Measurements from ENCODE around the gene NOD2.

The NOD2 gene

GRCh38 chr16:50666658-50667496, 26.5 kb upstream of the NOD2 start:
- Mint-ChIP-seq H3K27me3 (no peaks in the 10 kb centered on the region), H3K4me3 (peak overlapping the region; percentile 82), H3K36me3 (peaks cover 7% of the 10 kb centered on the region), H3K27ac (peak overlapping the region; percentile 81), H3K4me1 (peaks cover 47% of the 10 kb centered on the region), H3K9me3 (no peaks in the 10 kb centered on the region)

GRCh38 chr16:50667497-50668367, 25.7 kb upstream of the NOD2 start:
- H3K4me1 Mint-ChIP-seq: peaks cover 47% of the 10 kb centered on the region
- peaks cover 13% of the 10 kb centered on the region for H3K36me3 Mint-ChIP-seq
- no peaks in the 10 kb centered on the region for H3K27me3 Mint-ChIP-seq
- peak overlapping the region; percentile 82 for H3K4me3 Mint-ChIP-seq
- H3K27ac Mint-ChIP-seq: peak overlapping the region; percentile 90
- no peaks in the 10 kb centered on the region for H3K9me3 Mint-ChIP-seq

DNA sequence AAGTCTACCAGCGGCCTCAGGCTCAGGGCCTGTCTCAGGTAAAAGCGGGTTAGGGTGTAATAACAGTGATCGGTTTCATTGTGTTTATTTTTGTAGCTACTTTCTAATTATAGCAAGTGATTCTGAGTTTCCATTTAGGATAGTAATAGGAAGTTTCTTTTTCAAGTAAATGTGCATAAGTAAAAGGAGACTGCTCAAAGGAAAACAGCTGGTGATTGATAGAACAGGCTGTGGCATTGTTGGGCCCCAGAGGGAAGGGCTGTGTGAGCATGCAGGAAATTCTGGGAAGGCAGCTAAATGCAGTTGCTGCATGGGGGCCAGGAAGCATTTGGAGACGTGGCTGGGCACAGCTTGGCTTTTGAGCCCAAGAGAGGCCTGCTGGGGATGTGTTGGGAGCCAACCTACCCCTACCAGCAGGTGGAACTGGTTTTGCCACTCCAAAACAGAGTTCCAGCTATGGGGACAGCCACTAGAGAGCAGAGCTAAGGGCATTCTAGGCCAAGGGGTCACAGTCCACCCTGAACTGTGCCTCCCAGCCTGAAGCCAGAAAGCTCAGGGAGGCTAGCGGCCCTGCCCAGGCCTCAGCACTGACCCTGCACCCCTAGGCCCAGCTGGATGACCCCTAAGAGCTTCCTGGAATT, 24.9 kb upstream of the NOD2 start:
- Mint-ChIP-seq H3K4me1 (peaks cover 47% of the 10 kb centered on the region), H3K4me3 (no peak overlapping the region), H3K36me3 (peaks cover 16% of the 10 kb centered on the region), H3K9me3 (no peaks in the 10 kb centered on the region), H3K27ac (peak overlapping the region; percentile 90), H3K27me3 (no peaks in the 10 kb centered on the region)

DNA sequence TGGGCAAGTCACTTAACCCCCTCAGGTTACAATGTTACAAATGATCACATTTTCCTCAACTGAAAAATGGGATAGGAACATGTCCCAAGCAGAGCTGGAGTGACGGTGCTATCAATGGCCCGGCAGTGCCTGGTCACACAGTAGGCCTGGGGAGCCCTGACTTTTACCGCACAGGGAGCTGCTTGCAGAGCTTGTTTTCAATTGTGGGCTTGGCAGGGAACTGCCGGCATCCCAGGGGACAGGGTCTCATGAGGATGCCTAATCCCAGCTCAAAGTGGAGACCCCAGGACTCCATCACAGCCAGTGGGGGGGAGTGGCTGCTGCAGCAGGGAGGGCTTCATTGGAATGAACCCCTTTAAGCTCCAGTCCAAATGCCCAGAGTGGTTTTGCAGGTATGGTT, 23.7 kb upstream of the NOD2 start:
- Mint-ChIP-seq H3K27me3 (no peaks in the 10 kb centered on the region), H3K4me1 (peaks cover 42% of the 10 kb centered on the region), H3K27ac (no peak overlapping the region), H3K9me3 (no peaks in the 10 kb centered on the region), H3K36me3 (peaks cover 21% of the 10 kb centered on the region), H3K4me3 (no peak overlapping the region)

GRCh38 chr16:50670476-50670875, 22.9 kb upstream of the NOD2 start:
- Mint-ChIP-seq H3K9me3 (no peaks in the 10 kb centered on the region), H3K4me1 (peaks cover 35% of the 10 kb centered on the region), H3K27me3 (no peaks in the 10 kb centered on the region), H3K4me3 (no peak overlapping the region), H3K36me3 (peaks cover 25% of the 10 kb centered on the region), H3K27ac (no peak overlapping the region)

DNA sequence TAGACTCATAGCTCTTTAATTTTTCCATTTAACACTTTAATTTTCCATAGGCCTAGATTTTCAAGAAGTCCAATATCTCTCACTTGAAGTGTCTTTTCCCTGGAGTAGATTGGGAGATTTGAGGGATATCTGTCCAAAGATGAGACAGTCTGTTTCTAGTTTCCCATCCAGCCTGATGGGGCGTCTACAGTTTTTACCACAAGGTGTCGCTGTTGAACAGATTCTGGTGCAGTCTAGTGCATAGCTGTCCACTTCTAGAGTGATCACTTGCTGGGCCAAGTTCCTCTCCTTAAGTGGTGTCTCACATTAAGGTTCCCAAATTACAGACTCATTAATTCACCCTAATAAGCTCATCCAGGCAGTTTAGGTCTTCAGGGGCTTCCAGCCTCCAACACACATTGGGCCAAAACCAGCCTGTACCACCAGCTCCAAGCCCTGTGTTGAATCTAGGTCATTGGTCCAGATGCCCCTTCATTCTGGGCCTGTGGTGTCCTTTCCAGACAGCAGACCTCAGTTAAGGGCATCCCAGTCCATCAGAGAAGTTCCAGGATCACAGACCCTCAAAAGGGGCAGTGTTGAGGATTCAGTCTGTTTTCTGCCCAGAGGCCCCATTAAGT, 21.7 kb upstream of the NOD2 start:
- Mint-ChIP-seq H3K9me3 (no peaks in the 10 kb centered on the region), H3K27ac (peak overlapping the region; percentile 69), H3K4me3 (no peak overlapping the region), H3K4me1 (peaks cover 30% of the 10 kb centered on the region), H3K36me3 (peaks cover 31% of the 10 kb centered on the region), H3K27me3 (no peaks in the 10 kb centered on the region)

GRCh38 chr16:50673496-50674275, 19.7 kb upstream of the NOD2 start:
- Mint-ChIP-seq H3K4me3 (no peak overlapping the region), H3K27ac (no peak overlapping the region), H3K4me1 (peaks cover 31% of the 10 kb centered on the region), H3K36me3 (peaks cover 32% of the 10 kb centered on the region), H3K27me3 (no peaks in the 10 kb centered on the region), H3K9me3 (no peaks in the 10 kb centered on the region)

DNA sequence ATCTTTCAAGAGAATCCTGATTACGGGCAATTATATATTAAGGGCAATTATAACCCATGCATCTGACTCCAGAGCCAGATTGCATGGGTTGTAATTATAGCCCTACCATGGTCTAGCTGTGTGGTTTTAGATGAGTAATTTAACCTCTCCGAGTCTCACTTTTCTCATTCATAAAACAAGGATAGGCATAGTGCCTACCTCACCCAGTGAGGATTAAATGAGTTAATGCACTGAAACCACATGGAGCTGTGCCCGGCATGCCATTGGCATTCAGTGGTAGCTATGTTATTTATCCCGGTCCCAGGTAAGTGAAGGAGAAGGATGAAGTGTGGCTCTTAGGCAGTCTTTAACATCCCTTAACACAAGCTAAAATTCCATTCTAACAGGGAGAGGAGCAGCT, 18.6 kb upstream of the NOD2 start:
- no peaks in the 10 kb centered on the region for H3K27me3 Mint-ChIP-seq
- peaks cover 41% of the 10 kb centered on the region for H3K4me1 Mint-ChIP-seq
- no peak overlapping the region for H3K4me3 Mint-ChIP-seq
- H3K36me3 Mint-ChIP-seq: peaks cover 32% of the 10 kb centered on the region
- H3K9me3 Mint-ChIP-seq: no peaks in the 10 kb centered on the region
- no peak overlapping the region for H3K27ac Mint-ChIP-seq

GRCh38 chr16:50675686-50676610, 17.5 kb upstream of the NOD2 start:
- no peaks in the 10 kb centered on the region for H3K27me3 Mint-ChIP-seq
- no peaks in the 10 kb centered on the region for H3K9me3 Mint-ChIP-seq
- peak overlapping the region; percentile 92 for H3K27ac Mint-ChIP-seq
- peaks cover 48% of the 10 kb centered on the region for H3K4me1 Mint-ChIP-seq
- H3K4me3 Mint-ChIP-seq: no peak overlapping the region
- peaks cover 32% of the 10 kb centered on the region for H3K36me3 Mint-ChIP-seq

DNA sequence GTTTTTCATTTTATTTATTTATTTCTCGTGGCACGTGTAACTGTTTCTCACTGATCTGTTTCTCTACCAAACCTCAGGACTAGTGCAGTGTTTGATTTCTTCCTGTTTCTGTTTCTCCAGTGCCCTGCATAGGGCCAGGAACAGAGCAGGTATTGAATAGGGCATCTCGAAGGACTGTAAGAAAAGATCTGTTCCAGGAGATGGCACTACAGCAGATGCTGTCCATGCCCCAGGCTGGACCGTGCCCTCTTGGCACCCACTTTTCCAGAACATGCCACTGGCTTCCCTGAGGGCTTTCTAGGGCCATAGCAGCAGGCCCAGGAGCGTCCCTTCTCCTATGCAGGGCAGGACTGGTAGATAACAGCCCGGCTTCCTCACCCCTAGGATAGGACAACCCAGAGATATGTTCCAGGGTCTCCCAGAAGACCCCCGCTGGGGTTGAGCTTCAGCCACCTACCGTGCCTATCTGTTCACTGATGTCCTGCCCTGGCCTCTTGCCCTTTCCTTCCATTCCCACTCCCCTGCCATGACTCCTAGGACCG, 16.7 kb upstream of the NOD2 start:
- H3K27me3 Mint-ChIP-seq: no peaks in the 10 kb centered on the region
- H3K27ac Mint-ChIP-seq: peak overlapping the region; percentile 92
- no peak overlapping the region for H3K4me3 Mint-ChIP-seq
- peaks cover 26% of the 10 kb centered on the region for H3K36me3 Mint-ChIP-seq
- peaks cover 47% of the 10 kb centered on the region for H3K4me1 Mint-ChIP-seq
- no peaks in the 10 kb centered on the region for H3K9me3 Mint-ChIP-seq

GRCh38 chr16:50677351-50677750, 16.1 kb upstream of the NOD2 start:
- peaks cover 52% of the 10 kb centered on the region for H3K4me1 Mint-ChIP-seq
- no peak overlapping the region for H3K4me3 Mint-ChIP-seq
- peaks cover 23% of the 10 kb centered on the region for H3K36me3 Mint-ChIP-seq
- H3K9me3 Mint-ChIP-seq: no peaks in the 10 kb centered on the region
- H3K27ac Mint-ChIP-seq: peak overlapping the region; percentile 92
- no peaks in the 10 kb centered on the region for H3K27me3 Mint-ChIP-seq

- H3K36me3 Mint-ChIP-seq: peaks cover 15% of the 10 kb centered on the region
- peak overlapping the region; percentile 75 for H3K4me3 Mint-ChIP-seq
- H3K27ac Mint-ChIP-seq: peak overlapping the region; percentile 92
Measured at GRCh38 chr16:50678531-50678930, 14.9 kb upstream of the NOD2 start.

GRCh38 chr16:50679266-50679665, 14.1 kb upstream of the NOD2 start:
- H3K27me3 Mint-ChIP-seq: no peaks in the 10 kb centered on the region
- peak overlapping the region; percentile 87 for H3K4me3 Mint-ChIP-seq
- no peaks in the 10 kb centered on the region for H3K9me3 Mint-ChIP-seq
- H3K27ac Mint-ChIP-seq: peak overlapping the region; percentile 92
- H3K4me1 Mint-ChIP-seq: peaks cover 70% of the 10 kb centered on the region
- H3K36me3 Mint-ChIP-seq: peaks cover 12% of the 10 kb centered on the region

More at GRCh38 chr16:50678531-50678930, 14.9 kb upstream of the NOD2 start:
- Mint-ChIP-seq H3K4me1 (peaks cover 63% of the 10 kb centered on the region), H3K9me3 (no peaks in the 10 kb centered on the region), H3K27me3 (no peaks in the 10 kb centered on the region)
